Trophoblast cell (in vitro differentiated cells and primary cell): ENCODE data around the gene MAN1C1.

Source experiments
- DNase-seq, 2 donors: peaks; one replicate each; pipeline ENCODE4 v3.0.0-alpha.2; 2016
- H2AFZ ChIP-seq: 2 replicates; pipeline ENCODE4 v1.6.1; 2013; ENCODE audit warnings: low read length, moderate library complexity, mild to moderate bottlenecking; ENCODE audit not compliant: insufficient read depth, poor library complexity
- H2AK5ac ChIP-seq: 2 replicates; pipeline ENCODE4 v1.6.1; 2013; ENCODE audit warnings: mild to moderate bottlenecking, low read length
- H2BK120ac ChIP-seq: 2 replicates; pipeline ENCODE4 v1.6.1; 2013; ENCODE audit warnings: low read length, mild to moderate bottlenecking, moderate library complexity; ENCODE audit not compliant: insufficient read depth, poor library complexity
- H2BK12ac ChIP-seq: 2 replicates; pipeline ENCODE4 v1.6.1; 2013; ENCODE audit warnings: mild to moderate bottlenecking, low read length, moderate library complexity
- H2BK5ac ChIP-seq: 2 replicates; pipeline ENCODE4 v1.6.1; 2013; ENCODE audit warnings: low read length, low read depth, moderate library complexity, mild to moderate bottlenecking; ENCODE audit not compliant: poor library complexity
- H3K14ac ChIP-seq: 2 replicates; pipeline ENCODE4 v1.6.1; 2013; ENCODE audit warnings: mild to moderate bottlenecking, low read length
- H3K18ac ChIP-seq: 2 replicates; pipeline ENCODE4 v1.6.1; 2013; ENCODE audit warnings: mild to moderate bottlenecking, low read length
- H3K23ac ChIP-seq: 2 replicates; pipeline ENCODE4 v1.6.1; 2013; ENCODE audit warnings: low read length
- H3K27ac ChIP-seq: 2 replicates; pipeline ENCODE4 v1.5.1; 2013; ENCODE audit warnings: low read depth, mild to moderate bottlenecking, inconsistent platforms, low read length, moderate library complexity
- H3K27me3 ChIP-seq: 2 replicates; pipeline ENCODE4 v1.6.1; 2013; ENCODE audit warnings: inconsistent platforms, mild to moderate bottlenecking, low read length, moderate library complexity; ENCODE audit not compliant: insufficient read depth
- H3K36me3 ChIP-seq, 2 experiments: 1 replicate in 1 of 2; 2 replicates in 1 of 2; pipeline ENCODE4 v1.6.1; 2013; ENCODE audit warnings: low read length in 2 of 2, mild to moderate bottlenecking in 2 of 2, moderate library complexity in 1 of 2; ENCODE audit not compliant: insufficient read depth in 2 of 2, control insufficient read depth in 1 of 2
- H3K4ac ChIP-seq: 2 replicates; pipeline ENCODE4 v1.6.1; 2013; ENCODE audit warnings: low read depth, mild to moderate bottlenecking, low read length, moderate library complexity
- H3K4me1 ChIP-seq, 2 experiments: 1 replicate in 1 of 2; 2 replicates in 1 of 2; pipeline ENCODE4 v1.6.1; 2013; ENCODE audit warnings: low read length in 2 of 2, mild to moderate bottlenecking in 2 of 2, moderate library complexity in 1 of 2; ENCODE audit not compliant: insufficient read depth in 2 of 2, control insufficient read depth in 1 of 2
- H3K4me2 ChIP-seq: 2 replicates; pipeline ENCODE4 v1.6.1; 2013; ENCODE audit warnings: inconsistent platforms, mild to moderate bottlenecking, low read length, moderate library complexity
- H3K4me3 ChIP-seq: 2 replicates; pipeline ENCODE4 v1.5.1; 2013; ENCODE audit warnings: mild to moderate bottlenecking, low read depth, low read length, inconsistent platforms
- H3K79me1 ChIP-seq: one replicate; pipeline ENCODE4 v1.6.1; 2013; ENCODE audit warnings: low read length
- H3K79me2 ChIP-seq: 2 replicates; pipeline ENCODE4 v1.6.1; 2013; ENCODE audit warnings: low read length, mild to moderate bottlenecking; ENCODE audit not compliant: control insufficient read depth, insufficient read depth, poor library complexity
- H3K9ac ChIP-seq: 2 replicates; pipeline ENCODE4 v1.6.1; 2013; ENCODE audit warnings: mild to moderate bottlenecking, low read length
- H3K9me3 ChIP-seq: 2 replicates; pipeline ENCODE4 v1.6.1; 2013; ENCODE audit warnings: low read depth, mild to moderate bottlenecking, control low read depth, inconsistent platforms, low read length; ENCODE audit not compliant: insufficient read depth
- H4K12ac ChIP-seq: 2 replicates; pipeline ENCODE4 v1.6.1; 2013; ENCODE audit warnings: low read depth, mild to moderate bottlenecking, low read length, moderate library complexity
- H4K8ac ChIP-seq: 2 replicates; pipeline ENCODE4 v1.6.1; 2013; ENCODE audit warnings: low read depth, mild to moderate bottlenecking, low read length, moderate library complexity
- H4K91ac ChIP-seq: one replicate; pipeline ENCODE4 v1.6.1; 2013; ENCODE audit warnings: low read depth, mild to moderate bottlenecking, low read length, moderate library complexity
- WGBS: extraction: QIAGEN DNeasy Blood & Tissue Kit; methylation state at CpG from one replicate; pipeline ENCODE4 v1.1.7; 2013; ENCODE audit warnings: missing lambda C conversion rate; ENCODE audit not compliant: insufficient read length, insufficient coverage; ENCODE audit errors: extremely low coverage; 5-methylcytosine and 5-hydroxymethylcytosine counted together

MAN1C1 gene

GRCh38 chr1:25673962-25674806, 57.6 kb downstream of the MAN1C1 start:
- H3K4me1 ChIP-seq = peaks cover 5 to 8% of the 10 kb centered on the region in 2 experiments
- no peaks in the 10 kb centered on the region for H3K79me2 ChIP-seq
- no peak overlapping the region for H2BK5ac ChIP-seq
- no peaks in the 10 kb centered on the region for H3K36me3 ChIP-seq
- H2BK12ac ChIP-seq = no peak overlapping the region
- H3K4me2 ChIP-seq = no peak overlapping the region
- H3K27ac ChIP-seq = no peak overlapping the region
- no peak overlapping the region for H2BK120ac ChIP-seq
- no peak overlapping the region for H3K18ac ChIP-seq
- no peak overlapping the region for H4K91ac ChIP-seq
- no peak overlapping the region for H3K23ac ChIP-seq
- H3K9ac ChIP-seq = no peak overlapping the region
- no peak for DNase-seq
- peaks cover 2% of the 10 kb centered on the region for H3K79me1 ChIP-seq
- no peak overlapping the region for H3K4ac ChIP-seq
- H3K4me3 ChIP-seq = no peak overlapping the region
- no peak overlapping the region for H4K8ac ChIP-seq
- H3K14ac ChIP-seq = no peak overlapping the region
- H2AFZ ChIP-seq = no peak overlapping the region
- no peak overlapping the region for H2AK5ac ChIP-seq
- WGBS = no CpG with 5 or more reads among the region's 8 CpGs
- H3K27me3 ChIP-seq = no peaks in the 10 kb centered on the region
- no peak overlapping the region for H4K12ac ChIP-seq
- no peaks in the 10 kb centered on the region for H3K9me3 ChIP-seq

GRCh38 chr1:25674807-25675084, 58.2 kb downstream of the MAN1C1 start:
- peaks cover 5 to 8% of the 10 kb centered on the region in 2 experiments for H3K4me1 ChIP-seq
- no peak overlapping the region for H4K8ac ChIP-seq
- no peak overlapping the region for H2AK5ac ChIP-seq
- no peak overlapping the region for H3K27ac ChIP-seq
- H3K14ac ChIP-seq = no peak overlapping the region
- H3K9me3 ChIP-seq = no peaks in the 10 kb centered on the region
- H3K36me3 ChIP-seq = no peaks in the 10 kb centered on the region
- H3K4ac ChIP-seq = no peak overlapping the region
- H3K18ac ChIP-seq = no peak overlapping the region
- peaks cover 2% of the 10 kb centered on the region for H3K79me1 ChIP-seq
- no peaks in the 10 kb centered on the region for H3K27me3 ChIP-seq
- no peak overlapping the region for H3K23ac ChIP-seq
- no peak overlapping the region for H2BK5ac ChIP-seq
- no peak overlapping the region for H3K4me3 ChIP-seq
- DNase-seq = no peak
- no peaks in the 10 kb centered on the region for H3K79me2 ChIP-seq
- no peak overlapping the region for H3K9ac ChIP-seq
- no peak overlapping the region for H4K91ac ChIP-seq
- WGBS = no CpG with 5 or more reads among the region's 3 CpGs
- no peak overlapping the region for H2BK120ac ChIP-seq
- no peak overlapping the region for H4K12ac ChIP-seq
- H2BK12ac ChIP-seq = no peak overlapping the region
- no peak overlapping the region for H3K4me2 ChIP-seq
- no peak overlapping the region for H2AFZ ChIP-seq

GRCh38 chr1:25675729-25676476, 59.3 kb downstream of the MAN1C1 start:
- H3K18ac ChIP-seq = no peak overlapping the region
- no peaks in the 10 kb centered on the region for H3K79me2 ChIP-seq
- H3K9me3 ChIP-seq = no peaks in the 10 kb centered on the region
- H3K4me1 ChIP-seq = peaks cover 0 to 3% of the 10 kb centered on the region in 2 experiments
- H3K4me2 ChIP-seq = no peak overlapping the region
- no peak overlapping the region for H2BK120ac ChIP-seq
- DNase-seq = no peak
- H4K8ac ChIP-seq = no peak overlapping the region
- H3K14ac ChIP-seq = no peak overlapping the region
- no peaks in the 10 kb centered on the region for H3K36me3 ChIP-seq
- H2AFZ ChIP-seq = no peak overlapping the region
- H3K27ac ChIP-seq = no peak overlapping the region
- no peak overlapping the region for H4K91ac ChIP-seq
- no peaks in the 10 kb centered on the region for H3K27me3 ChIP-seq
- H2BK5ac ChIP-seq = no peak overlapping the region
- H3K9ac ChIP-seq = no peak overlapping the region
- no peak overlapping the region for H3K4ac ChIP-seq
- no peak overlapping the region for H2BK12ac ChIP-seq
- no CpG with 5 or more reads among the region's 11 CpGs for WGBS
- H3K4me3 ChIP-seq = no peak overlapping the region
- H4K12ac ChIP-seq = no peak overlapping the region
- no peak overlapping the region for H3K23ac ChIP-seq
- H2AK5ac ChIP-seq = no peak overlapping the region
- H3K79me1 ChIP-seq = no peaks in the 10 kb centered on the region

GRCh38 chr1:25676488-25676887, 59.9 kb downstream of the MAN1C1 start:
- Histone ChIP-seq H3K18ac (no peak overlapping the region), H4K12ac (no peak overlapping the region), H4K8ac (no peak overlapping the region), H3K4me3 (no peak overlapping the region), H3K9ac (no peak overlapping the region), H3K4me2 (no peak overlapping the region), H3K4ac (no peak overlapping the region), H2BK120ac (no peak overlapping the region), H3K4me1 (no peaks in the 10 kb centered on the region), H2BK12ac (no peak overlapping the region), H3K23ac (no peak overlapping the region), H3K79me2 (no peaks in the 10 kb centered on the region), H3K27ac (no peak overlapping the region), H3K9me3 (no peaks in the 10 kb centered on the region), H3K14ac (no peak overlapping the region), H3K79me1 (no peaks in the 10 kb centered on the region), H2AK5ac (no peak overlapping the region), H4K91ac (no peak overlapping the region), H3K27me3 (no peaks in the 10 kb centered on the region), H3K36me3 (no peaks in the 10 kb centered on the region), H2AFZ (no peak overlapping the region), H2BK5ac (no peak overlapping the region)
- no CpG with 5 or more reads among the region's 3 CpGs for WGBS
- DNase-seq = no peak
